ENCODE data around the gene GPR141.

GRCh38 chr7:37719077-37719476, 35.5 kb downstream of the GPR141 start:
- TF ChIP-seq EP300 (IDR thresholded peaks at IDR 0.05; ENCODE audit: borderline replicate concordance) = no peak
- TF ChIP-seq RAD21 (IDR thresholded peaks at IDR 0.05; ENCODE audit: low read depth) = no peak
- TF ChIP-seq TAF1 (IDR thresholded peaks at IDR 0.05; ENCODE audit: low read depth) = no peak
- TF ChIP-seq TCF12 (IDR thresholded peaks at IDR 0.05; ENCODE audit: low read depth) = no peak
- TF ChIP-seq REST (IDR thresholded peaks at IDR 0.05; ENCODE audit: low read depth) = no peak
- no peak for TF ChIP-seq FOXM1 (IDR thresholded peaks at IDR 0.05; ENCODE audit: borderline replicate concordance, low read depth)
